Ishikawa (cell line): ENCODE data around the gene HERC2.

ENCODE experiments used
- CEBPB ChIP-seq: IDR thresholded peaks from 2 replicates; pipeline ENCODE4 v1.6.1; 2012
- CREB1 ChIP-seq: IDR thresholded peaks from 2 replicates; pipeline ENCODE4 v1.6.1; 2012; ENCODE audit warnings: low read depth
- EGR1 ChIP-seq: IDR thresholded peaks from 2 replicates; pipeline ENCODE4 v1.6.1; 2012
- EP300 ChIP-seq: IDR thresholded peaks from 2 replicates; pipeline ENCODE4 v1.6.1; 2012; ENCODE audit warnings: borderline replicate concordance
- FOXM1 ChIP-seq: IDR thresholded peaks from 2 replicates; pipeline ENCODE4 v1.6.1; 2012; ENCODE audit warnings: low read depth, borderline replicate concordance
- RAD21 ChIP-seq: IDR thresholded peaks from 2 replicates; pipeline ENCODE4 v1.6.1; 2012; ENCODE audit warnings: low read depth
- TAF1 ChIP-seq: IDR thresholded peaks from 2 replicates; pipeline ENCODE4 v1.6.1; 2012; ENCODE audit warnings: low read depth, mild to moderate bottlenecking
- TCF12 ChIP-seq: IDR thresholded peaks from 2 replicates; pipeline ENCODE4 v1.6.1; 2012; ENCODE audit warnings: low read depth
- TEAD4 ChIP-seq: IDR thresholded peaks from 2 replicates; pipeline ENCODE4 v1.6.1; 2012
- YY1 ChIP-seq: IDR thresholded peaks from 2 replicates; pipeline ENCODE4 v1.6.1; 2012; ENCODE audit warnings: low read depth
- ZBTB7A ChIP-seq: IDR thresholded peaks from 2 replicates; pipeline ENCODE4 v1.6.1; 2012; ENCODE audit warnings: low read depth
- TF ChIP-seq, protein P1 (sequence below): IDR thresholded peaks from 2 replicates; pipeline ENCODE4 v1.6.1; 2012; ENCODE audit warnings: low read depth, mild to moderate bottlenecking
- TF ChIP-seq, protein P2 (sequence below): IDR thresholded peaks from 2 replicates; pipeline ENCODE4 v1.6.1; 2012

DNA sequence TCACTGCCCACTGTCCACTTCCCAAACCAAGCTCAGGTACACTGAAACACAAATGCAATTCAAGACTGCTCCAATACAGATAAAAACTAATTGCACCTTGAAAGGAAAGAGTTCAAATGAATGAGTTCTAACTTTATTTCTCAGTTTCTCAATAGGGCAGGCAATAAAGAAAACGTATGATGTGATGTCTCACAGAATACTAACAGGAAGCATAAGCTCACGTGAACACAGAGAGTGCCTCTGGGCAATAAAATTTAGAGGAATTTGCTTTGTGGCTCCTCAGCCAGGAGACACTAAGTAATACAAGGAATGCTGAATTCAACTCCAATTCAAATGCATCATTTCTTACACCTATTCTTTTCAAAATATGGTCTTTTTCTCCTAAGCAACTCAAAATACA is 140.6 kb downstream of the HERC2 start:
- no peak for TF ChIP-seq EP300
- TF ChIP-seq CREB1, result no peak
- no peak for TF ChIP-seq RAD21
- no peak for TF ChIP-seq EGR1
- no peak for TF ChIP-seq FOXM1
- TF ChIP-seq, protein P1, sequence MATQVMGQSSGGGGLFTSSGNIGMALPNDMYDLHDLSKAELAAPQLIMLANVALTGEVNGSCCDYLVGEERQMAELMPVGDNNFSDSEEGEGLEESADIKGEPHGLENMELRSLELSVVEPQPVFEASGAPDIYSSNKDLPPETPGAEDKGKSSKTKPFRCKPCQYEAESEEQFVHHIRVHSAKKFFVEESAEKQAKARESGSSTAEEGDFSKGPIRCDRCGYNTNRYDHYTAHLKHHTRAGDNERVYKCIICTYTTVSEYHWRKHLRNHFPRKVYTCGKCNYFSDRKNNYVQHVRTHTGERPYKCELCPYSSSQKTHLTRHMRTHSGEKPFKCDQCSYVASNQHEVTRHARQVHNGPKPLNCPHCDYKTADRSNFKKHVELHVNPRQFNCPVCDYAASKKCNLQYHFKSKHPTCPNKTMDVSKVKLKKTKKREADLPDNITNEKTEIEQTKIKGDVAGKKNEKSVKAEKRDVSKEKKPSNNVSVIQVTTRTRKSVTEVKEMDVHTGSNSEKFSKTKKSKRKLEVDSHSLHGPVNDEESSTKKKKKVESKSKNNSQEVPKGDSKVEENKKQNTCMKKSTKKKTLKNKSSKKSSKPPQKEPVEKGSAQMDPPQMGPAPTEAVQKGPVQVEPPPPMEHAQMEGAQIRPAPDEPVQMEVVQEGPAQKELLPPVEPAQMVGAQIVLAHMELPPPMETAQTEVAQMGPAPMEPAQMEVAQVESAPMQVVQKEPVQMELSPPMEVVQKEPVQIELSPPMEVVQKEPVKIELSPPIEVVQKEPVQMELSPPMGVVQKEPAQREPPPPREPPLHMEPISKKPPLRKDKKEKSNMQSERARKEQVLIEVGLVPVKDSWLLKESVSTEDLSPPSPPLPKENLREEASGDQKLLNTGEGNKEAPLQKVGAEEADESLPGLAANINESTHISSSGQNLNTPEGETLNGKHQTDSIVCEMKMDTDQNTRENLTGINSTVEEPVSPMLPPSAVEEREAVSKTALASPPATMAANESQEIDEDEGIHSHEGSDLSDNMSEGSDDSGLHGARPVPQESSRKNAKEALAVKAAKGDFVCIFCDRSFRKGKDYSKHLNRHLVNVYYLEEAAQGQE, result no peak
- no peak for TF ChIP-seq YY1
- no peak for TF ChIP-seq CEBPB
- TF ChIP-seq, protein P2, sequence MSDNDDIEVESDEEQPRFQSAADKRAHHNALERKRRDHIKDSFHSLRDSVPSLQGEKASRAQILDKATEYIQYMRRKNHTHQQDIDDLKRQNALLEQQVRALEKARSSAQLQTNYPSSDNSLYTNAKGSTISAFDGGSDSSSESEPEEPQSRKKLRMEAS, result no peak
- no peak for TF ChIP-seq TEAD4
- TF ChIP-seq ZBTB7A, result no peak
- TF ChIP-seq TAF1, result no peak
- TF ChIP-seq TCF12, result no peak
